ENCODE data around the gene CACNB2.
"Not testable (repeated sequence)": the region's sequence is repeated elsewhere in the genome, so short reads cannot be mapped to it uniquely, and the experiment has no call there.

Gene CACNB2

DNA sequence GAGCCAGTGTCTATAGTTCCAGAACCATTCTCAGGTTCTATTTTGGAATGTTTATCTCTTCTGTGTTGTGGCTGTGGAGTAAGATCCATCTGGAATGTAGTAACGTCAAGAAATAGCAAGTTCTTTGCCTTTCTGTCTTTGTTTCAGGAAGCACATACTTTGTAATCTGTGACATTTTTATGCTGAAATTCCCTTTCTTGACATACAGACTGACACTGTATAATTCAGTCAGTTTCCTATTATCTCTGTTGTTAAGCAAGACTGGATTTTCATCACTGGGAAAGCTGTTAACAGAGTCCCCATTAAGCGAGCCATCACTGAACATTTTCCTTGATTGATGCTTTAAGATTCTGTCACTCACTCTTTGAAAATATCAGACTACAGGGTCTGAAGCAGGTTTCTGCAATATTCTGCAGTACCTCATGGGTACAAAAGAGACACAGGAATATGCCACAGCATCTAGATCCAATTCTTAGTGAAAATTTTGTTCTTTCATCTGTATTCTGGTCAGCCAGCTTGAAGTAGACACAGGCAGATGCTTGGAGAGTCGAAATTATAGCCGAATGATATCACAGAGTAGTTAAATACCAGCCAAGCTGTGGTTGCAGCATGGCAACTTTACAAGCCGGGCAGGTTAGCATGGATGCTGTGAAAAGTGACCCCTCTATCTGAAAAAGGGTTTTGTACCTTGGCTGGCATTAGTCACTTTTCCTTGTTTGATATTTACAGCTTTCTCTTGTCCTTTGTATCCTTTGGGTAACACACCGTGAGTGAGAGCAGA lies 62.6 kb downstream of the CACNB2 start:
- no peak for DNase-seq

DNA sequence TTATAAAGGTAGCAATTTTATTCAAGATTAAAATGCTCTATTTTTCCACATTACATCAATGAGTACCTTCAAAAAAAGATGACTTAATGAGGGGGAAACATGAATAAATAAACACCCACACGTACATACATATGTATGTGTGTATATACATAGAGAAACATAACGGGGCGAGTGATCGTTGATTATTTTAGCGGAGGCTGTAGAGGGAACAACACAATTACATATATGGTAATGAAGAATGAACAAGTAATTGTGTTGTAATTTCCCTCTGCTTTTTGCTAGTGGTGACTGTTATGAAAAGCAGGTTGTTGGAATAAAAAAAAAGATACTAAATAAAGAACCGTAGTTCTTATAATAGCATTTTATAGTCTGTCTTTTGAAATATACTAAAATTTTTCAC lies 63.2 kb downstream of the CACNB2 start:
- no peak for DNase-seq

DNA sequence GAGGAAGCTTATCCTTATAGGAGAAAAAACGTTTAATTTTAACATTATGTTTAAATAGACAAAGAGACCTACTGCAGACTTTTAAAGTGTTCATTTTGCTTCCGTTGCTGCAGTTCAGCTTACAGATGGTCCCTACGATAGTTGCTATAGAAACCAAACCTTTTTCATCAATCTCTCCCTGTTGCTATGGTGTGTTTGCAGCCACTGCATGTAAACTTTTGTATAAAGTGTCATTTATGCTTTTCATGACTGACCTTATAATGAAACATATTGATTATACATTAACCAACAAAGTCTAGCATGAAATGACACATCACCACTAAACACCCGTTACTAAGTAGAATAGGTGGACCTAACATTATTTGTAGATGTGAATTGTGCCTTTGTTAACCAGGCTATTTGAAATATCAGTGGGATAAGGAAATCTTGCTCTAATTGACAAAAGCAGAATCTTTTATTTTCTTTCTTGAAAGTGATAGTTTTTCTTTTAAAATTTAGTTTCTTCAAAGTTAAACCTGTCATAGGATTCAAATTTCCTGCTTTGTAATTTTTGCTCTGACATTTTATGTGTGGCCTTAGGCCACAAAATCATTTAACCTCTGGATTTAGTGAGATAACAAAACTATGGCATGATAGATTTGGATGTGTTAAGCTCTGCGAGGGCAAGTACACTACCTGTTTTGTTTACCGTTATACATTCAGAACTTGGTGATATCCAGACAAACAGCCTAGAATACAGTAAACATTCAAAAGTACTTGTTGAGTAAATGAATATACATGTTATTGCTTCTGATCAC lies 64.0 kb downstream of the CACNB2 start:
- DNase-seq: no peak

DNA sequence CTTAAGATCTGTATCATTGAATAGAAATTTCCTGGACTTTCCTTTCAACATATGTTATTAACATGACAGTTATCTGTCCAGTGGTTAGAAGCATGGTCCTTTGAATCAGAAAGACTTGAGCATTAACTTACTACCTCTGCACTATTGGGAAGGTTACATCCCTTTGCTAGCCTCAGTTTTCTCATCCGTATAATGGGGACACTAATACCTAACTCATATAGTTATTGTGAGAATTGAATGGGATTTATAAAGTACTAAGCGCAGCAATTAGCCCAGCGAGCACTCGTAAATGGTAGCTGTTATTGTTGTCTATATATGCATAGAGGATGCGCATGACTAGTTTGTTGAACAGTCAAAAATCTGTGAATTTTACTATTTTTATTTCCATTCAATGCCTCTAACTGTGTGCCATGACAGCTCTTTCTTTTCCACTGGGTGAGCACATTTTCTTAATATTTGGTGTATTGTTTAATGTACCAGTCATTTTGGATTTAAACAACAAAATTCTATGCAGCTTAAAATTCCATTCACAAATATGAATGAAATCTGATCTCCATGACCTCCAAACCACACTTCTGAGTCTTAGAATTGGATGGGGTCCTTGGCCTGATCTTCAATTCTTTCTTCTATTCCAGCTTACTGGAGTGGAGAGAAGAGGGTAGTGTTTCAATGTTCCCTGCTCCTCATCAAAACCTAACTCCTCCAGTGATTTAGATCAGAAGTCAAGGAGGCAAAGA lies 65.0 kb downstream of the CACNB2 start:
- no peak for DNase-seq

DNA sequence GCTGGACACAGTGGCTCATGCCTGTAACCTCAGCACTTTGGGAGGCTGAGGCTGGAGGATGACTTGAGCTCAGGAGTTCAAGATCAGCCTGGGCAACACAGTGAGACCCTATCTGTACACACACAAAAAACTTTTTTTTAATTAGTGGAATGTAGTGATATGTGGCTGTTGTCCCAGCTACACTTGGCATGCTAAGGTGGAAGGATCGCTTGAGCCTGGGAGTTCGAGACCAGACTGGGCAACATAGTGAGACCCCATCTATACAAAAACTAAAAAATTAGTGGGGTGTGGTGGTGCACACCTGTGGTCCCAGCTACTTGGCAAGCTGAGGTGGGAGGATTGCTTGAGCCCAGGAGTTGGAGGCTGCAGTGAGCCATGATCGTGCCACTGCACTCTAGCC lies 68.0 kb downstream of the CACNB2 start:
- not testable (repeated sequence) for DNase-seq

DNA sequence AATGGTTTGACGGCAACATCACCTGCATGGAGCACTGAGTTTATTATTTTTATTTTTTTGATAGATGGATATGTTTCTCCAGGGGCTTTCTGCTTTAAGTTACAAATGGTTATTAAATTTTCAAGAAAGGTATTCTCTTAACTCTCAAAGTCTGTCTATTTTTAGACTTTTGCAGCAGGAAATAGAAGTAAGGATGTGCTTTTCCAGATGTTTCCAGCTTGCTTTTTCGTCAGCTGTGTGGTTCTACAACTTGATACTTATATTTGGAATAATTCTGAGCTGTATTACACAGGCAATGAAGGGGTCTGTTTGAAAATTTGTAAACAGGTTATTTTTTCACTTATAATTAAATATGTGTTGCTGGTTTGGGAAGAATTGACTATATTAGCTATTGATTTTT lies 69.0 kb downstream of the CACNB2 start:
- DNase-seq: no peak

DNA sequence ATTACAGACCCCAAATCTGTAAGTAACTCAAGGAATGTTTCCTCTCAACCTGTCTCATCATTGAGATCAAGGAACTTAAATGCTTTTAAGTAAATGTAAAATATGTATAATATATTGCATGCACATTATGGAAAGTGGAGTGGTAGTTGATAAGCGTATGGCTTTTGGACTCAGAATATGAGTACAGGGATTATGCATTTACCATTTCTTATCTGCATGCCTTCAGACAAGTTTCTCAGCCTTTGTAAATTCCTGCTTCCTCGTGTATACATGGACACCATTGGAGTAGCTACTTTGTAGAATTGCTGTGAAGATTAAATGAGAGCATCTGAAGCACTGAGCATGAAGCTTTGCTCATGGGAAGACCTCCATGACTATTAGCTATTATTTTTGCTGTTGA lies 70.5 kb downstream of the CACNB2 start:
- no peak for DNase-seq

DNA sequence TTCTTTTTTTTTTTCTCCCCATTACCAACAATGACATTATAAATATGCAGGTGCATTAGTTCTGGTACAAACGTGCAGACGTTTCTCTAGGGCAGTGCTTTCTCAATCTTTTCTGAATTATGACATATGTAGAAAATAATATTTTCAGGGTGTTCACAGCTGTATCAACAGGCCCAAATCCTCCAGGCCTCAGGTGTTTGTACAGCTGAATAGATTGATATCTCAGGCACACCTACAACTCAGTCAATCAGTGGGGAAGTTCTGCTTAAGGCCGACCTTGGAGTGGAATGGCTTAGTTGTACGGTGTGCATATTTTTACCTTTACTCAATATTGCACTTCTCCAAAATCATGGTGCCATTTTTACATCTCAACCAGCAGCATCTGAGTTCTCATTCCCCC lies 71.6 kb downstream of the CACNB2 start:
- no peak for DNase-seq

DNA sequence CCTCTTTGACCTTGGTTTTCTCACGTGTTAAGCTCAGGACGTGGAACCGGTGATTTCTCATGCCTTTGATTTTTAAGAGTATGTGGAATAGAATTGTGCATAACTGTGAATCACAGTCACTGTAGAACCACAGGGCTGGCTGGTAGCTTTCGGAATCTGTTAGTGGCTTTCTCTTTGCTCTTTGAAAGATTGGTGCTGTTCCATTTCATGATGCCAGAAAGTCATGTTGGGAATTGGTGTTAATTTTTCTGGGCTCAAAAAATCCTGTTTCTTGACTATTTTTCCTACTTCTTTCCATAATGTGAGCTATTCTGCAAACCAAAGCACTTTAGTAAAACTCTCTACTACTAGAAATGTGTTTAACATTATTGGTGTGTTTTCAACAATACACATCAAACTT lies 73.0 kb downstream of the CACNB2 start:
- no peak for DNase-seq

DNA sequence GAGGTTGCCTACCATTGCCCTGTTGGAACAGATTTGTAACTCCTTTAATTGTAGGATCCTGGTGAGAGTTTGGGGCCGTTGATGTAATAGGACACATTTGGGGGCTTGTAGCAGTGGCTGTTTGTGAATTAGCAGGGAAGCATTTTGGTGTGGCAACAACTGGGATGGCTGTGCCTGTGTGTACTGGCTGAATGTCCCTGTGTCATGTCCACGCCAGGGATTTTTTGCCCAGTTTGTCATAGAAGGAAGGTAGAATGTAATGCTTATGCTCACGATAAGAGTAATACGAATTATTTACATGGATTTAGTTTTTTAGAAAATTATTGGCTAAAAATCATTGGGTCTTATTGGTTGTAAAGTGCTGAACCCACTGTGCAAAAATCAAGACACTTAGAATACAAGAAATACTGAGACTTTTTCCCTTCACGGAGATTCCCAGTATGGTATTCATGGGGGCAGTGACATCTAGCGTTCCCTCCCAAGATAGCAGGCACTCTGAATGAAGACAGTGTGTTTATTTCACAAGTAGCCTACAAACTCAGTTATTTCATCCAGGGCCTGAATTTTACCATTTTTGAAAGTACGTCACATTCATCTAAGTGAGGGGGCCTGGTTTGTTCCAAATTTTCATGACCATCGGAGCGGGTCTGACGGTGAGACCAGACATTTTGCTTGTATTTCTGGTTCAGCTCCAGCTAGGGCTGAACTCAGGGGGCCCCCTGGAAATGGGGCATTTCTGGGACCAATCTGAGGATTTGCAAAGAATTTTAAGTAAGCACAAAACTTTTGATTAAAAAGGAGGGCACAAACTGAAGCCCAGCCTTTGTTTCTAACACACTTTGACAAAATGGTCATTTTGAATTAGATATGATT lies 74.7 kb downstream of the CACNB2 start:
- DNase-seq: no peak

DNA sequence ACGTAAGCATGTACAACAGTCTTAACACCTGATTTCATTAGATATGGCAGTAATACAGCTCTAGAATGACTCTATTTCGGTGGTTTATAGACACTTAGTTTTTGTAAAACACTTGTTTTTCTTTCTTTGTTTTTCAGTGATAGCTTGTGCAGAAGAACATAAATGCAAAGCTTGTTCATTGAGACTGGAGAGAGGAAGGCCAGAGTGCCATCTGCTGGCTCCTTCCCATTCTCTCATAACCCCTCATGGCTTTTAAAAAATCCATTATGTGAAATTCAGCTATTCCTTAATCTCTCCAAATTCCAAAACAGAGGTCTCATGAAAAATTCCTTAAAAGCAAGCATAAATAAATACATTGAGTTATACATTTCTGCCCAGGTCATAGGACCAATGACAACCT lies 76.3 kb downstream of the CACNB2 start:
- no peak for DNase-seq

DNA sequence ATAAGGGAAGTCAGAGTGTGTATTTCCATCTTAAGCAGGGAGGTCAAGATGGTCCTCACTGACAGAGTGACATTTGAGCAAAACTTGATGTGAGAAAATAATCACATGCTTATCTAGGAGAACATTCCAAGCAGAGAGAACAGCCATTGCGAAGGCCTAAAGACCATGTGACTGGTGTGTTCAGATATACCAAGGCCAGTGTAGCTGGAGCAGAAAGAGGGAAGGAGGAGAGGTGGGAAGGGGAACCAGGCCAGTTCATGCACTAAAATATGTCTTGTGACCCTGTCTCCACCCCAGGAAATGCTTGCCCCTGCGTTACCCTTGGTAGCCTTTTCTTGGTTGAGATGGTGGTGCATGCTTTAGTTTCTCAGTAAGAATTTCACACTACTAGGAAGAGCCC lies 77.4 kb downstream of the CACNB2 start:
- no peak for DNase-seq

DNA sequence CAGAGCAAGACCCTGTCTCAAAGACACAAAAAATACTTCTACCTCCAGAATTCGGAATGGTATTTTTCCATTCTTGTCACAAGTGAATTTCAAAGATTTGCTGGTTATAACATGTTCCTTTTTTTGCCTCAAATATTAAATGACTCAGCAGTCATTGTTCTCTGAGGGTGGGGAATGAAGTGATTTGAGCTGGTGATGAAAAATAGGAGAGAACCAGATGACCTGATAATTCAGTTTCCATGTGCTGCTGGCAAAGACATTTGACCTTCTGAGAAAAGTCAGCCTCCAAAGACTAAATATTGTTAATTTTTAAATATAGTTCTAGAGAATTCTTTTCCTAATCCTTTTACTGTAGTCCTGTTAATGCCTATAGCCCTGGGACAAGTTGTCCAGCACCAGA lies 78.9 kb downstream of the CACNB2 start:
- no peak for DNase-seq

DNA sequence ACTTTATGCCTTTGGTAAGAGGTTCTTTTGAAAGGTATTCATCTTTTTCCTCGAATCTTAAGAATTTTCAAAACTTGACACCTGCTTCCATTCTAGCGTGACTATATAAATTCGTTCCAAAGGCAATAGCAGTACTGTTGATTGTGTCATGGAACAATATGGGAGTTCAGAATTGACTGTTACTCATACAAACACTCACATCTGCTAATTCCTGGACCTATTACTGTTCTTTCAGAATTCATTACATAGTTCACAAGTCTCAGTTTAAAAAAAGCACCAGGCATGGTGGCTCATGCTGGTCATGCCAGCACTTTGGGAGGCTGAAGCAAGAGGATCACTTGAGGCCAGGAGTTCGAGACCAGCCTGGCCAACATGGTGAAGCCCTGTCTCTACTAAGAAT lies 80.9 kb downstream of the CACNB2 start:
- no peak for DNase-seq

DNA sequence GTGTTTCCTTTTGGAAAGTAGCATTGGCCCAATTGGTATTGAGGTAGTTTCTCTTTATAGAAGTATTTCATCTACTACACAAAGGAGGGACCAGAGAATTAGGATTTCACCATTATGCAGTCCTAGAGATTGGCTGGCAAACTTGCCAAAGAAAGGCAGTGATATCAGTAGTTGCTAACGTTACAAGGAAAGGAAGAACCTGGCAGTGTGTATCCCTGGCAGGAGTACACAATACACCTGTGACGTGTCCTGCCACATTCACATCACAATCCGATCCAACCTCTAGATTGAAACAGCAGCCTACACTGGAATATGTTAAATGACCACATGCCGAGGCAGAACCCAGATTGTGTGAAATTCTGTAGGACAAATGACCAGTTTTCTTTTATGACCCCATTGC lies 81.7 kb downstream of the CACNB2 start:
- DNase-seq: no peak

DNA sequence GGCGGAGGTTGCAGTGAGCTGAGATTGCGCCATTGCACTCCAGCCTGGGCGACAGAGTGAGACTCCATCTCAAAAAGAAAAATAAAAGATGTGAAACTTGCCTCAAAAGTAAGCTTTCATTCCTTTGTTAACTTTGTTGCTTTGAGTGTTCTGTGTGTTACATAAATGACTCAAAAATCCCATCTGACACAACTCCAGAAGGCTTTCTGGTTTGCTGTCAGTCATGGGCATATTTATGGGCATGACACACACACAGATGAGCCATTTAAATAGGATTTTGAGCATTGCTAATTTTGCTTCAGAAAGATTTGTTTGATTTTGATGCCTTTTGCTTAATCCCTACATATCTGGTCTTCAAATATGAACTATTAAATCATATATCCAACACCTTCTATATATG lies 82.6 kb downstream of the CACNB2 start:
- no peak for DNase-seq

DNA sequence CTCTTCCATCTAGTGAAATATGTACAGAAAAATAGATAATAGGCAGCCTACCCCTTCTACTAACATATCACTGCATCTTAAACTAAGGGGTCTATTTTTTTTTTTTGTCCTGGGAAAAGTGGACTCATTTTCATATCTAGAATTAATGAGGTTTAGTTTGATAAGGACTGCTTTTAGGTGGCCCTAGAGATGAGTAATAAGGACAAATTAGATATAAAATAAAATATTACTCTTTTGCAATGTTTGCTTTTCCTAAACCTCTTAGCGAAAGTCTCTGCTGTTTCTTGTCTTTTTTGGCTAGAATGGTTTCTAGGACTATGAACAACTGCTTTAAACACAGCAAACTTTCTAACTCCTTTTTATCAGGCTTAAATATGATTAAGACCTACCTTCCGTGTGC lies 83.7 kb downstream of the CACNB2 start:
- no peak for DNase-seq

DNA sequence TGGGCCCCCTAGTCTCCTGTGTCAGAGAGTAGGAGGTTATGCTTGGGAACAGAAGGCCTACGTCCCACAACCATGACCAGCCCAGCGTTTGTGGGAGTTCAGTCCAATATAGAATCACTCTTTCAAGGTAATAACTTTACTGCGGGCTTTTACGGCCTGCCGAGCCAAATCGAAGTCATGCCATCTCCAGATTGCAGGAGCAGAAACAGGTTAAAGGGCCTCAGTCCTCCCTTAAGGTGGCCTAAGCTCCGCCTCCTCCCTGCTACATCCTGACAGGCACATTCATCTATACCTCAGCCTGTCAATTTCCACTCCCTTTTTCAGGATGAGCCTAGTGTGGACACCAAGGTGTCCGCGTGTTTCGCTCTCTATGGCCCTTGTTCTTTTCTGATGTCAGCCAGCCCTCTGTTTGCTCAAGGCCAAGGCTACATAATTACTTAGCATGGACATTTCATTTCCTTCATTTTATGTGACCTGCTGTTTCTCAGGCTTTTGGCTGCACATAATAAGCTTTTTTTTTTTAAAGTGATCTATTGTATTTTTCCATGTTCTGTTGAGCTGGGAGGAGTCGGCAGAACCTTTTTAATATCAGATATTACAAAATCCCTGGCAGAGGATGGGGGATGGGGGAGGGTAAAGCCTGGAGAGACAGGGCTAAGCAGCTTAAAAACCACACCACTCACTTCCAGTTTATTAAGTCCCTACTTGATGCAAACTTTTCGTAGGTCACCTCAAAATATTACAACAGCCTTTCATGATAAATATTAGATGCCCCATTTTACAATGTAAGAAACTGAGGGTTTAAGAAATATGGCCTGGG lies 84.6 kb downstream of the CACNB2 start:
- no peak for DNase-seq

DNA sequence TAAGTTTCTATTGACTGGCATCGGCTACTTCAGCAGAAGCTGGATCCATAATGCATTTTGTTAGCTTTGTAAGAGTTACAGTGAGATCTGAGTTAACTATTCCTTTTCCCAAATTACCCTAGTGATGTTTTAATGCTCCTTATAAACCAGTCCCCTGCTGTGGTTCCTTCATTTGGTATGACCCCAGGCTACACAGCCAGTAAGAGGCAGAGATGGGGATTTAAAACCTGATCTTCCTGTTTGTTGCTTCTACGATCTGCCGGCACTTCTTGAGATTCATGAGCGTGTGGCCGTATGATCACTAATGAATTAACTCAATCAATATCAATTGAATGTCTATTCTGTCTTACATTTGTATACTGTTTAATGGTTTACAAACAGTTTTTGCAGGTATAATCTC lies 86.1 kb downstream of the CACNB2 start:
- DNase-seq: no peak

DNA sequence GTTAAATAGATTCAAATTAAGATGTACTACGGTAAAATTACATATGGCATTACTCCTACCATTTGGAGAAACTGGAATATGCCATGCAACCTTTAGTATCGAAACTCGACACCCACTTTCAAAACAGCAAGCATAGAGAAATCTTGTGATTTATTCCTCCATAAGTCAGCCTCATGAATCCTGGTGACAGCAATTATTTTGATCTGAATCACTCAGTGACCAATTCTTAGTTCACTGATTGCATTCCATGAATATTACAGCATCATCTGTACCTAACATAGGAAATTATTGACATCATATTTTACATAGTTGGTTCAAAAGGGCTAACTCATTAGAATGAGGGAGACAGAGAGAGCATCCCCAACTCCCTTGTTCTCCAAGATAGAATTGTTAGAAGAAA lies 89.6 kb downstream of the CACNB2 start:
- DNase-seq: no peak

DNA sequence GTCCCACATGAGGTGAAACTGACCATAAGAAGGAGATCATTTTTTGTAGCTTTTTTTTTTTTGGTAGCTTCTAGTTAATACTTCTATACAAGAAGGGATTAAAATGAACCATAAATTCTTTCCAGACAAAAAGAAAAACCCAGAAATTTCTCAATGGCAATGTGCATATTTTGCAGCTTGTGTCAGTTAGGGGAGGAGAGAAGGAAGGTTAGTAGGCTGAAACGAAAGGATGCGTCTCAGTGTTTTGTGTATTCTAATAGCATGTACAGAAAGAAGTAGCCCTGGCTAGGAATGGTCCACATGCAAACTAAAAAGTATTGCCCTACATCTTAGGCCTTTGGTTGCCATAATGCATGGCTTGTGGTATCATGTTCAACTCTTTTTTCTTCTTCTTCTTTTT lies 90.6 kb downstream of the CACNB2 start:
- DNase-seq: no peak

DNA sequence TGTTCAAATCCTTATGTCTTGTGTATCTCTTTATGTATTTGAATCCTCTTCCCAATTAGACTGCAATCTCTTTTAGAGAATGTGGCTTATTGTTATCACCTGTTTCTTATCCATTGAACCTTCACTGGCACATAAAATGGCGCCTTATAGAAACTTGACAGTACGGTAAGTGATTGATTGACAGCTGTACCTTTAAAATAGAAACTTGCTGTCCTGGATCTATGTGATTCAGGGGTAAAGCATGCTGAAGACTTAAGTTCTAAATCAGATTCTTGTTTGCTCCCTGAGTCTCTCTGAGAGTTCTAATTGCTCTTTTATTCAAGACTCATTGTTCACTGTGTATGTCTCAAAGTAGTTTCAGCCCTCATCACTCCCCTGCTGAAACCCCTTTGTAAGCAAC lies 91.3 kb downstream of the CACNB2 start:
- no peak for DNase-seq

Measured in SIG-M5 (cell line).